ENCODE measurements around the gene MMP14. TPM values are rescaled to one million over a fixed set of nuclear protein-coding genes. Genes with fewer than 3 reads are reported as not detected.

MMP14 gene
- total and polyA plus RNA-seq, 2 experiments from 2014 or later: 1.8 to 48.1 TPM

- Histone ChIP-seq H3K27me3 (no peaks in the 10 kb centered on the region), H3K36me3 (no peaks in the 10 kb centered on the region), H3K4me1 (ENCODE audit: low read depth) (peaks cover 5% of the 10 kb centered on the region), H3K27ac (no peak within 1 kb of the TSS), H3K9me3 (ENCODE audit: low read depth) (no peaks in the 10 kb centered on the region), H3K4me3 (no peak within 1 kb of the TSS)
- no peak for TF ChIP-seq CTCF (IDR thresholded peaks at IDR 0.05; ENCODE audit: low read depth, low read length)
- peak in 1 of 2 donors; percentile 67 for DNase-seq (ENCODE audit: low read depth in 1 of 2, low spot score in 1 of 2)
Measured at GRCh38 chr14:22814941-22815713, 21.3 kb upstream of the MMP14 start, which contains the start of gene SLC7A7. Gene SLC7A7 (minus strand): TSS chr14:22815435. CDS start chr14:22813398, 2,037 bp downstream.

- Histone ChIP-seq H3K36me3 (no peaks in the 10 kb centered on the region), H3K4me1 (ENCODE audit: low read depth) (peaks cover 16% of the 10 kb centered on the region), H3K9me3 (ENCODE audit: low read depth) (no peaks in the 10 kb centered on the region), H3K4me3 (no peak overlapping the region), H3K27me3 (no peaks in the 10 kb centered on the region), H3K27ac (no peak overlapping the region)
- no peak for TF ChIP-seq CTCF (IDR thresholded peaks at IDR 0.05; ENCODE audit: low read depth, low read length)
- peak in 1 of 2 donors; percentile 87 for DNase-seq (ENCODE audit: low read depth in 1 of 2, low spot score in 1 of 2)
Measured at GRCh38 chr14:22819151-22819988, 17.0 kb upstream of the MMP14 start.

GRCh38 chr14:22820731-22821130 lies 15.7 kb upstream of the MMP14 start:
- no peaks in the 10 kb centered on the region for H3K36me3 ChIP-seq
- H3K9me3 ChIP-seq (ENCODE audit: low read depth): no peaks in the 10 kb centered on the region
- no peak for TF ChIP-seq CTCF (IDR thresholded peaks at IDR 0.05; ENCODE audit: low read depth, low read length)
- H3K27ac ChIP-seq: no peak overlapping the region
- H3K27me3 ChIP-seq: no peaks in the 10 kb centered on the region
- no peak overlapping the region for H3K4me3 ChIP-seq
- H3K4me1 ChIP-seq (ENCODE audit: low read depth): peaks cover 16% of the 10 kb centered on the region
- DNase-seq (ENCODE audit: low read depth in 1 of 2, low spot score in 1 of 2): peak in 1 of 2 donors; percentile 15

- Histone ChIP-seq H3K9me3 (ENCODE audit: low read depth) (no peaks in the 10 kb centered on the region), H3K4me1 (ENCODE audit: low read depth) (peaks cover 16% of the 10 kb centered on the region), H3K36me3 (no peaks in the 10 kb centered on the region), H3K27ac (no peak overlapping the region), H3K4me3 (no peak overlapping the region), H3K27me3 (no peaks in the 10 kb centered on the region)
- no peak for TF ChIP-seq CTCF (IDR thresholded peaks at IDR 0.05; ENCODE audit: low read depth, low read length)
- peak; percentile 48 to 66 for DNase-seq (ENCODE audit: low read depth in 1 of 2, low spot score in 1 of 2)
Measured at GRCh38 chr14:22821193-22822015, 15.0 kb upstream of the MMP14 start.

- Histone ChIP-seq H3K27ac (no peak overlapping the region), H3K27me3 (no peaks in the 10 kb centered on the region), H3K36me3 (no peaks in the 10 kb centered on the region), H3K4me1 (ENCODE audit: low read depth) (peaks cover 16% of the 10 kb centered on the region), H3K9me3 (ENCODE audit: low read depth) (no peaks in the 10 kb centered on the region), H3K4me3 (no peak overlapping the region)
- no peak for TF ChIP-seq CTCF (IDR thresholded peaks at IDR 0.05; ENCODE audit: low read depth, low read length)
- DNase-seq (ENCODE audit: low read depth in 1 of 2, low spot score in 1 of 2): no peak
Measured at GRCh38 chr14:22822016-22822570, 14.3 kb upstream of the MMP14 start.
